HepG2 (cell line): ENCODE results near the gene INHBE. TPM values are rescaled to one million over a fixed set of nuclear protein-coding genes. Genes with fewer than 3 reads are reported as not detected.
A peak's percentile ranks its signal among the peaks of the same experiment; 100 is the strongest.

Experiments used
- CEBPB ChIP-seq: IDR thresholded peaks from 2 replicates; pipeline ENCODE4 v1.6.1; 2011; ENCODE audit warnings: low read depth, low read length, improper control_type of control experiment, borderline replicate concordance
- DNMT3B ChIP-seq: conservative IDR thresholded peaks from 2 replicates; pipeline ENCODE4 v1.6.1; 2016; ENCODE audit warnings: missing biosample characterization, control low read depth
- EP300 ChIP-seq, 3 experiments: sonication (generic) in 1 of 3; formaldehyde crosslinking in 1 of 3; IDR thresholded peaks; 2 replicates each; pipeline versions ENCODE4 v1.5.1 to v1.6.1; 2011 to 2020; ENCODE audit warnings: low read depth in 2 of 3, low read length in 2 of 3, borderline replicate concordance in 1 of 3, improper control_type of control experiment in 1 of 3, mild to moderate bottlenecking in 1 of 3, missing genetic modification reagents in 1 of 3, moderate library complexity in 1 of 3
- NFKBIZ ChIP-seq: IDR thresholded peaks from 2 replicates; pipeline ENCODE4 v1.6.1; 2018; ENCODE audit warnings: missing genetic modification reagents, missing compliant biosample characterization
- SP1 ChIP-seq, 2 experiments: fragments of 450-650 bp in 1 of 2; sonication (generic) in 1 of 2; formaldehyde crosslinking in 1 of 2; IDR thresholded peaks; 2 replicates each; pipeline versions ENCODE4 v1.4.0 to v1.6.1; 2016 to 2020; ENCODE audit warnings: missing genetic modification reagents in 1 of 2
- TBL1XR1 ChIP-seq: fragments of 150-350 bp; IDR thresholded peaks from 2 replicates; pipeline ENCODE4 v1.6.1; 2014; ENCODE audit warnings: borderline replicate concordance, low read length; ENCODE audit not compliant: partially characterized antibody
- ZBTB2 ChIP-seq: sonication (generic); formaldehyde crosslinking; IDR thresholded peaks from 2 replicates; pipeline ENCODE4 v1.8.0; 2022; ENCODE audit warnings: low read depth, missing genetic modification reagents
- ZNF281 ChIP-seq: sonication (generic); formaldehyde crosslinking; IDR thresholded peaks from 2 replicates; pipeline ENCODE4 v1.4.0; 2020; ENCODE audit warnings: missing genetic modification reagents, borderline replicate concordance
- ZNF44 ChIP-seq: sonication (generic); formaldehyde crosslinking; IDR thresholded peaks from 2 replicates; pipeline ENCODE4 v1.5.1; 2020; ENCODE audit warnings: mild to moderate bottlenecking, missing genetic modification reagents
- ZNF513 ChIP-seq: sonication (generic); formaldehyde crosslinking; conservative IDR thresholded peaks from 2 replicates; pipeline ENCODE4 v1.5.0; 2020; ENCODE audit warnings: missing genetic modification reagents
- ZNF687 ChIP-seq: sonication (generic); formaldehyde crosslinking; IDR thresholded peaks from 2 replicates; pipeline ENCODE4 v1.5.1; 2020; ENCODE audit warnings: mild to moderate bottlenecking, missing genetic modification reagents, moderate library complexity
- polyA plus RNA-seq, 8 experiments: library from polyadenylated mRNA; depleted of rRNA in 3 of 8; stranded (reverse) in 7 of 8; unstranded in 1 of 8; fragments of >200 nt; fragmentation: Illumina TruSeq in 4 of 8; extraction: Trizol in 4 of 8; gene quantifications; 2 replicates each; pipeline versions ENCODE4 v1.2.1 to v1.2.3, GENCODE V29; 2011 to 2016; ENCODE audit warnings: low read depth in 4 of 8, missing spikeins in 1 of 8, mixed read lengths in 1 of 8; ENCODE audit not compliant: insufficient read depth in 1 of 8
- total RNA-seq, 5 experiments: library from RNA; depleted of rRNA; stranded (reverse); fragments of >200 nt; fragmentation: Illumina TruSeq; extraction: Trizol; gene quantifications; 2 replicates each; pipeline ENCODE4 v1.2.3, GENCODE V29; 2016; ENCODE audit warnings: low read depth in 1 of 5
- TF ChIP-seq, protein P1 (sequence below): IDR thresholded peaks from 2 replicates; pipeline ENCODE4 v1.6.1; 2016; ENCODE audit warnings: missing compliant biosample characterization, missing genetic modification reagents, borderline replicate concordance
- TF ChIP-seq, protein P2 (sequence below): sonication (generic); formaldehyde crosslinking; IDR thresholded peaks from 2 replicates; pipeline ENCODE4 v1.5.0; 2020; ENCODE audit warnings: mild to moderate bottlenecking, missing genetic modification reagents, borderline replicate concordance

Gene INHBE
- total and polyA plus RNA-seq, 2 of the 13 experiments (the other 11 are each of a cell fraction or from before 2014, with no cell fraction given) = 17.0 to 32.0 TPM

DNA sequence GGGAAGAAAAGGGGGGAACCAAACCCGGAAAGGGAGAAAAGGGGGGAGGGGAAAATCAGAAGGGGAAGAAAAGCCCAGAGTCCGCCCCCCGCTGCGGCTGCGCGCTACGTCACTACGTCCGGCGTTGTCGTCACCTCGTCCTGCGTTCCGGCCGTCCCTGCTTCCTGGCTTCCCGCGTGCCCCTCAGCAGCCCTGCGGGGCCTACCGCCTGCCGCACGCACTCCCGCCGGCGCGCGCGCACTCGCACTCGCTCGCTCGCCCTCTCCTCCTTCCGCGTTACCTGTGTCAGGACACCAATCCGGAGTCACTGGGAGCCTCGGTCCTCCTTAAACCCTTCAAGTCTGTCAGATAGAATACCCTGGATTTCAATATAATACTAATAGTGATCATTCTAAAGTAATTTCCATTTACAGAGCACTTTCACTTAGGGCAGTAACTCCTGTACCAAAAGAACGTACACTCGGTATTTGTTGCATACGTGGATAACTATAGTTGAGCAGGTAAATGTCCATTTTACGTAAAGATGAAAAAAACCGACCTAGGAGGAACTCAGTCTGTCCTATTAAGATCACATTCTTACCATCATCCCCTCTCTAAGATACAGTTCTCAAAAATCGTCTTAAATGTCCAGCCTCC is 24.1 kb upstream of the INHBE start, which contains the start of gene R3HDM2 (continued):
- TF ChIP-seq CEBPB (no peak), EP300 (IDR thresholded peaks at IDR 0.05; ENCODE audit: low read depth in 2 of 2, low read length in 2 of 2) (peak in 1 of 2 experiments; percentile 18; a peak in 1 of 4 replicates), EP300 (CRISPR knock-in tag; IDR thresholded peaks at IDR 0.05; ENCODE audit: borderline replicate concordance) (no peak), ZNF513 (no peak), SP1 (IDR thresholded peaks at IDR 0.05) (no peak), SP1 (CRISPR knock-in tag; IDR thresholded peaks at IDR 0.05) (peak; percentile 78; the same call in 1 of the 2 replicates), ZNF687 (CRISPR knock-in tag) (peak; percentile 99), NFKBIZ (0 out of 2 replicates have a peak, but pooled peaks have one; percentile 69), TBL1XR1 (no peak), ZBTB2 (CRISPR knock-in tag) (peak; percentile 69; the same call in 1 of the 2 replicates), ZNF44 (peak; percentile 34; the same call in 1 of the 2 replicates), DNMT3B (CRISPR knock-in tag) (peak; percentile 89; the same call in 1 of the 2 replicates), ZNF281 (CRISPR knock-in tag) (peak; percentile 88)
- TF ChIP-seq, protein P1, sequence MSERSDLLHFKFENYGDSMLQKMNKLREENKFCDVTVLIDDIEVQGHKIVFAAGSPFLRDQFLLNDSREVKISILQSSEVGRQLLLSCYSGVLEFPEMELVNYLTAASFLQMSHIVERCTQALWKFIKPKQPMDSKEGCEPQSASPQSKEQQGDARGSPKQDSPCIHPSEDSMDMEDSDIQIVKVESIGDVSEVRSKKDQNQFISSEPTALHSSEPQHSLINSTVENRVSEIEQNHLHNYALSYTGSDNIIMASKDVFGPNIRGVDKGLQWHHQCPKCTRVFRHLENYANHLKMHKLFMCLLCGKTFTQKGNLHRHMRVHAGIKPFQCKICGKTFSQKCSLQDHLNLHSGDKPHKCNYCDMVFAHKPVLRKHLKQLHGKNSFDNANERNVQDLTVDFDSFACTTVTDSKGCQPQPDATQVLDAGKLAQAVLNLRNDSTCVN = peak; percentile 57; the same call in 1 of the 2 replicates
- TF ChIP-seq, protein P2, sequence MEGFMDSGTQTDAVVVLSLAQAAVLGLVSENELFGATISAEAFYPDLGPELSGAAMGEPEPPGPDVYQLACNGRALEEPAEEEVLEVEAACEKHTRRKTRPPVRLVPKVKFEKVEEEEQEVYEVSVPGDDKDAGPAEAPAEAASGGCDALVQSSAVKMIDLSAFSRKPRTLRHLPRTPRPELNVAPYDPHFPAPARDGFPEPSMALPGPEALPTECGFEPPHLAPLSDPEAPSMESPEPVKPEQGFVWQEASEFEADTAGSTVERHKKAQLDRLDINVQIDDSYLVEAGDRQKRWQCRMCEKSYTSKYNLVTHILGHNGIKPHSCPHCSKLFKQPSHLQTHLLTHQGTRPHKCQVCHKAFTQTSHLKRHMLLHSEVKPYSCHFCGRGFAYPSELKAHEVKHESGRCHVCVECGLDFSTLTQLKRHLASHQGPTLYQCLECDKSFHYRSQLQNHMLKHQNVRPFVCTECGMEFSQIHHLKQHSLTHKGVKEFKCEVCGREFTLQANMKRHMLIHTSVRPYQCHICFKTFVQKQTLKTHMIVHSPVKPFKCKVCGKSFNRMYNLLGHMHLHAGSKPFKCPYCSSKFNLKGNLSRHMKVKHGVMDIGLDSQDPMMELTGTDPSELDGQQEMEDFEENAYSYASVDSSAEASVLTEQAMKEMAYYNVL = peak; percentile 79
